Measurements from ENCODE around the gene C16orf87. TPM values are rescaled to one million over a fixed set of nuclear protein-coding genes. Genes with fewer than 3 reads are reported as not detected.

The C16orf87 gene
- total RNA-seq, 2 experiments from 2014 or later, result 18.0 to 19.6 TPM

Other genes starting within 250 kb of the C16orf87 start
- gene SHCBP1, start 209.8 kb downstream of the C16orf87 start, total RNA-seq, result 10 to 100 TPM; 51.0 to 52.5 TPM
- 10 to 100 TPM; 86.8 to 89.4 TPM for gene VPS35, start 142.0 kb downstream of the C16orf87 start, total RNA-seq
- gene ORC6, start 141.5 kb downstream of the C16orf87 start, total RNA-seq, result 10 to 100 TPM; 35.1 to 35.8 TPM
- under 1 TPM; 0.35 to 0.63 TPM for gene MYLK3, start 82.8 kb downstream of the C16orf87 start, total RNA-seq
- gene GPT2, start 53.2 kb upstream of the C16orf87 start, total RNA-seq, result 10 to 100 TPM; 15.0 to 15.2 TPM
- gene DNAJA2, start 142.5 kb upstream of the C16orf87 start, total RNA-seq, result 10 to 100 TPM; 61.2 to 64.3 TPM

All from activated CD4-positive, alpha-beta memory T cell treated with anti-CD3 and anti-CD28 coated beads, Interleukin-2, amount 10 ng/mL, durations not matched to agents 7 days and 5 days (primary cell).